SK-N-SH (cell line): ENCODE results near the gene SGMS2.

Experiments
- CTCF ChIP-seq: fragments of 200-600 bp; sonication (generic); IDR thresholded peaks from 2 replicates; pipeline ENCODE4 v1.6.1; 2017; ENCODE audit warnings: antibody characterized with exemption, mild to moderate bottlenecking, moderate library complexity
- EP300 ChIP-seq, 2 experiments: IDR thresholded peaks; 2 replicates each; pipeline versions ENCODE4 v1.4.0 to v1.6.1; 2012; ENCODE audit warnings: borderline replicate concordance in 1 of 2, low read depth in 1 of 2, low read length in 1 of 2
- JUND ChIP-seq: IDR thresholded peaks from 2 replicates; pipeline ENCODE4 v1.4.0; 2012
- NFIC ChIP-seq: IDR thresholded peaks from 2 replicates; pipeline ENCODE4 v1.4.0; 2012; ENCODE audit warnings: borderline replicate concordance
- POLR2AphosphoS5 ChIP-seq: IDR thresholded peaks from 2 replicates; pipeline ENCODE4 v1.6.1; 2012; ENCODE audit warnings: low read depth, low read length
- RAD21 ChIP-seq: IDR thresholded peaks from 2 replicates; pipeline ENCODE4 v1.6.1; 2012; ENCODE audit warnings: mild to moderate bottlenecking, low read length
- YY1 ChIP-seq: IDR thresholded peaks from 2 replicates; pipeline ENCODE4 v1.4.0; 2012; ENCODE audit warnings: low read depth, mild to moderate bottlenecking

- no peak for TF ChIP-seq CTCF
- no peak for TF ChIP-seq EP300 (IDR thresholded peaks at IDR 0.05; ENCODE audit: borderline replicate concordance in 1 of 2, low read depth in 1 of 2, low read length in 1 of 2)
- TF ChIP-seq YY1 = no peak
- TF ChIP-seq POLR2AphosphoS5 = no peak
- no peak for TF ChIP-seq NFIC
- TF ChIP-seq JUND = peak; percentile 60
- TF ChIP-seq RAD21 = no peak
Observed at GRCh38 chr4:107824350-107825071, at the start of gene SGMS2.
